Measurements from ENCODE around the gene MSANTD3.

MSANTD3 gene

DNA sequence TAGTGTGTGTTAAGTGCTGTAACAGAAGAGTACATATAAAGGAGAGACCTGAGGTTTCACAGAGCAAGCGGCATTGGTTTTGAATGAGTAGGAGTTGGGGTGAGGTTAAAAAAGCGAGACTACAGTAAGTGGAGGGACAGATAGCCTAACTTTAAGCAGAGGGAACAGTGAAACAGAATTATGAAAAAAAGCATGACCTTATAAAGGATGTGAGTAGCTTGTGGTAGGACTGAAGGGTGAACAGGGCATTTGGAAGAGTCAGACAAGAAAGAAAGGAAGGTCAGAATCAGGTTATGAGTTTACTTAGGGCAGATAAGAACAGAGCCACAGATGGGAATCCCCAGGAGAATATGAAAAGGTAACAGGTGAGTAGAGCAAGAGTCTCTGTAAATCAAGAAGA lies 22.5 kb downstream of the MSANTD3 start:
- H3K4me3 ChIP-seq (ENCODE audit: low read depth, low read length) = no peak overlapping the region
- TF ChIP-seq, protein P1, sequence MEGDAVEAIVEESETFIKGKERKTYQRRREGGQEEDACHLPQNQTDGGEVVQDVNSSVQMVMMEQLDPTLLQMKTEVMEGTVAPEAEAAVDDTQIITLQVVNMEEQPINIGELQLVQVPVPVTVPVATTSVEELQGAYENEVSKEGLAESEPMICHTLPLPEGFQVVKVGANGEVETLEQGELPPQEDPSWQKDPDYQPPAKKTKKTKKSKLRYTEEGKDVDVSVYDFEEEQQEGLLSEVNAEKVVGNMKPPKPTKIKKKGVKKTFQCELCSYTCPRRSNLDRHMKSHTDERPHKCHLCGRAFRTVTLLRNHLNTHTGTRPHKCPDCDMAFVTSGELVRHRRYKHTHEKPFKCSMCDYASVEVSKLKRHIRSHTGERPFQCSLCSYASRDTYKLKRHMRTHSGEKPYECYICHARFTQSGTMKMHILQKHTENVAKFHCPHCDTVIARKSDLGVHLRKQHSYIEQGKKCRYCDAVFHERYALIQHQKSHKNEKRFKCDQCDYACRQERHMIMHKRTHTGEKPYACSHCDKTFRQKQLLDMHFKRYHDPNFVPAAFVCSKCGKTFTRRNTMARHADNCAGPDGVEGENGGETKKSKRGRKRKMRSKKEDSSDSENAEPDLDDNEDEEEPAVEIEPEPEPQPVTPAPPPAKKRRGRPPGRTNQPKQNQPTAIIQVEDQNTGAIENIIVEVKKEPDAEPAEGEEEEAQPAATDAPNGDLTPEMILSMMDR (IDR thresholded peaks at IDR 0.05; ENCODE audit: low read depth, low read length) = no peak
- no peak for TF ChIP-seq POLR2A (IDR thresholded peaks at IDR 0.05; ENCODE audit: extremely low read depth, insufficient read length)
- TF ChIP-seq, protein P2, sequence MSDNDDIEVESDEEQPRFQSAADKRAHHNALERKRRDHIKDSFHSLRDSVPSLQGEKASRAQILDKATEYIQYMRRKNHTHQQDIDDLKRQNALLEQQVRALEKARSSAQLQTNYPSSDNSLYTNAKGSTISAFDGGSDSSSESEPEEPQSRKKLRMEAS (IDR thresholded peaks at IDR 0.05; ENCODE audit: low read depth, low read length) = no peak
- no peak for TF ChIP-seq MYC (IDR thresholded peaks at IDR 0.05; ENCODE audit: low read depth, low read length)
- no peak for DNase-seq (ENCODE audit: low read depth)

DNA sequence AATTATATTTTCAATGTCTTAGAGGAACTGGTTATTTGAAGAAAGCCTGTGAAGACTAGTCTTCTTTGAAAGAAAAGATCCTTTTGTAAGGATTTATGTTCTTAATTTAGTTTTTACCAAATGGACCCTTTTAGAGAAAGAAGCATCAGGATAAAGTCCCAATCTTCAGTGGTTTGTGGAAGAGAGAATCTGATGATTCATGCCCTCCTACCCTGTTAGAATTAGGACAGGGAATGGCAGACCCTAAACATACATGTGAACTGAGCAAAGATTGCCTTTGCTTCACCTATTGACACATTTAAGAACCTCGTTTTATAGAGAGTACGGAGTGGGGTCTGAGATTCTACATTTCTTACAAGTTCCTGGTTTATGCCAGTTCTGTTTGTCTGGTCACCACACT lies 26.0 kb downstream of the MSANTD3 start:
- H3K4me3 ChIP-seq (ENCODE audit: low read depth, low read length) = no peak overlapping the region
- TF ChIP-seq, protein P2 (IDR thresholded peaks at IDR 0.05; ENCODE audit: low read depth, low read length) = no peak
- TF ChIP-seq, protein P1 (IDR thresholded peaks at IDR 0.05; ENCODE audit: low read depth, low read length) = no peak
- no peak for TF ChIP-seq MYC (IDR thresholded peaks at IDR 0.05; ENCODE audit: low read depth, low read length)
- no peak for TF ChIP-seq POLR2A (IDR thresholded peaks at IDR 0.05; ENCODE audit: extremely low read depth, insufficient read length)
- DNase-seq (ENCODE audit: low read depth) = no peak

DNA sequence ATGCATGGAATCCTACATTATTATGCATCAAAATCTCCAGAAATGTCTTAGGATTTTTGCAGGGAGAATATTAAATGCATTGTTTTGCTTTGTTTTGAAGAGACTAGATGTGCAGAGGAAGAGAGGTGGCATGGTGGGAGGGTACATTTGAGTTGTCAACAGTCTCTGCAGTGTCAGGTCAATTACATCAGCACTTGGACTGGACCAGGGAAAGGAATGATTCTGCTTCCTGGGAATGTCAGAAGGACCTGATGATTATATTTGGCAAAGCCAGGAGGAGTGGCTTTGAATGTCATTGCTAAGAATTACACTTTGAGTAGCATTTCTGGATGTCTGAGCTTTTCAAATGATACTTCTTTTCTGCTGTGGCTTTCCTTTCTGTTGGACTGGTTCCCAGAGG lies 28.5 kb downstream of the MSANTD3 start:
- H3K4me3 ChIP-seq (ENCODE audit: low read depth, low read length) = no peak overlapping the region
- DNase-seq (ENCODE audit: low read depth) = no peak
- no peak for TF ChIP-seq POLR2A (IDR thresholded peaks at IDR 0.05; ENCODE audit: extremely low read depth, insufficient read length)
- TF ChIP-seq MYC (IDR thresholded peaks at IDR 0.05; ENCODE audit: low read depth, low read length) = no peak
- TF ChIP-seq, protein P2 (IDR thresholded peaks at IDR 0.05; ENCODE audit: low read depth, low read length) = no peak
- TF ChIP-seq, protein P1 (IDR thresholded peaks at IDR 0.05; ENCODE audit: low read depth, low read length) = no peak

DNA sequence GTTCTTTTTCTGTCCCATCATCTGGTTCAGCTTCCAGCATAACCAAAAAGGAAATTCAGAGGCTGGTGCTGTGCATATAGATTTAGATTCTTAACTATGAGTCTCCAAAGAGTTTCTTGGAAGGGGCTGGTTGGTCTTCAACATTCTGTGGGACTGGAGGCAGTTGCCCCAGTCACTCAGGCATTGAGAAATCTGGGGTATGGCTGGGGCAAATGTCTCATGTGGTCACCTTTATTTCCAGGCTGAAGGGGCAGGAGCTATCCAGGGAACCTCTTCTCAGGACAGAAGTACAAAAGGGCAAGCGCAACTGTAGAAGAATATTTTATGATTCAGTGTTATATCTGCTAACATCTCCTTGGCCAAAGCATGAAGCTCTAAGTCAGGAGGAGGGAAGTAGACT lies 30.6 kb downstream of the MSANTD3 start:
- TF ChIP-seq, protein P2 (IDR thresholded peaks at IDR 0.05; ENCODE audit: low read depth, low read length) = no peak
- H3K4me3 ChIP-seq (ENCODE audit: low read depth, low read length) = no peak overlapping the region
- no peak for DNase-seq (ENCODE audit: low read depth)

DNA sequence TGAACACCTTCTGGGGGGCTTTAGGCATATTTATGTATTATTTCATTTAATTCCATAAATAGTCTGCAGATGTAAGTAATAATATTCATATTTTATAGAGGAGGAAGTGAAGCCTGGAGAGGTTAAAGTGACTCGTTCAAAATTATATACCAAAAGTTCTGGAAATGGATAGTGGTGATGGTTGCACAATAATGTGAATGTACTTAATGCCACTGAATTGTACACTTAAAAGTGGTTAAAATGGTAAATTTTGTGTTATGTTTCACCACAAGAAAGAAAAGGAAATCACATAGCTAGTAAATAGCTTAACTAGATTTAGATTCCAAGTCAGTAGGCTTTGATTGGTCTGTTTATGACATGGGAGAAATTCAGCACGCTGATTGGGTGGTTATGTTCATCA lies 33.0 kb downstream of the MSANTD3 start:
- TF ChIP-seq, protein P1 (IDR thresholded peaks at IDR 0.05; ENCODE audit: low read depth, low read length) = no peak
- TF ChIP-seq, protein P2 (IDR thresholded peaks at IDR 0.05; ENCODE audit: low read depth, low read length) = no peak
- TF ChIP-seq POLR2A (IDR thresholded peaks at IDR 0.05; ENCODE audit: extremely low read depth, insufficient read length) (no peak), MYC (IDR thresholded peaks at IDR 0.05; ENCODE audit: low read depth, low read length) (no peak)
- no peak for DNase-seq (ENCODE audit: low read depth)
- no peak overlapping the region for H3K4me3 ChIP-seq (ENCODE audit: low read depth, low read length)

DNA sequence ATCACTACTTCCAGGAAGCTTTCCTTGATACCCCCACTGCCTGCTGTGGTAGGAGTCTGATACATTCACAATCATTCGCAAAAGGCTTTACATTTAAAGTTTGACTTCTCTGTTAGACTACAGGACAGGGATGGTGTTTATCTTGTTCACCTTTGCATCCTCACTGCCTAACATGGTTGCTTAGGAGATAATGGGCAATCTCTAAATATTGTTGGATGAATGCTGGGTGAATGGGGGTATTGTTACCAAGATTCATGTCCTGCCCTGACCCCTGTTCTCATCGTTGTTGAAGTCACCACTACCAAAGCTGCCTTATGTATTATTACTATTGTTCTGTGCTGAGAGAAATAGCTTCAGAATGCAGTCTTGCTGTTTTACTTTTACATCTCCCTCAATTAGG lies 38.3 kb downstream of the MSANTD3 start:
- DNase-seq (ENCODE audit: low read depth) = no peak
- H3K4me3 ChIP-seq (ENCODE audit: low read depth, low read length) = no peak overlapping the region
- TF ChIP-seq MYC (IDR thresholded peaks at IDR 0.05; ENCODE audit: low read depth, low read length) (no peak), POLR2A (IDR thresholded peaks at IDR 0.05; ENCODE audit: extremely low read depth, insufficient read length) (no peak)
- TF ChIP-seq, protein P1 (IDR thresholded peaks at IDR 0.05; ENCODE audit: low read depth, low read length) = no peak
- TF ChIP-seq, protein P2 (IDR thresholded peaks at IDR 0.05; ENCODE audit: low read depth, low read length) = no peak

Data from NB4 (cell line).